GM23248 (cell line): ENCODE measurements around the gene SGPP1. TPM values are rescaled to one million over a fixed set of nuclear protein-coding genes. Genes with fewer than 3 reads are reported as not detected.
"Not testable (repeated sequence)": the region's sequence is repeated elsewhere in the genome, so short reads cannot be mapped to it uniquely, and the experiment has no call there.

Experiments
- DNase-seq: peaks from one replicate; pipeline ENCODE4 v3.0.0-alpha.2; 2015
- H2AFZ ChIP-seq: fragments of 200-600 bp; sonication (generic); 2 replicates; pipeline ENCODE4 v1.6.1; 2016; ENCODE audit warnings: antibody characterized with exemption
- H3F3A ChIP-seq: fragments of 200-600 bp; sonication (generic); 2 replicates; pipeline ENCODE4 v1.6.1; 2016; ENCODE audit warnings: mild to moderate bottlenecking, antibody characterized with exemption, mixed run types; ENCODE audit not compliant: insufficient read depth
- H3K27ac ChIP-seq: fragments of 200-600 bp; sonication (generic); 2 replicates; pipeline ENCODE4 v1.5.1; 2016; ENCODE audit warnings: mild to moderate bottlenecking
- H3K27me3 ChIP-seq: fragments of 200-600 bp; sonication (generic); replicated peaks from 2 replicates; pipeline ENCODE4 v1.6.1; 2016; ENCODE audit warnings: mild to moderate bottlenecking; ENCODE audit not compliant: insufficient read depth
- H3K36me3 ChIP-seq: fragments of 200-600 bp; sonication (generic); 2 replicates; pipeline ENCODE4 v1.6.1; 2016; ENCODE audit warnings: low read depth, mild to moderate bottlenecking
- H3K4me1 ChIP-seq: fragments of 200-600 bp; sonication (generic); 2 replicates; pipeline ENCODE4 v1.6.1; 2016; ENCODE audit warnings: mild to moderate bottlenecking; ENCODE audit not compliant: insufficient read depth
- H3K4me2 ChIP-seq: fragments of 200-600 bp; sonication (generic); one replicate; pipeline ENCODE4 v1.6.1; 2016; ENCODE audit warnings: mild to moderate bottlenecking; ENCODE audit not compliant: unreplicated experiment
- H3K4me3 ChIP-seq: fragments of 200-600 bp; sonication (generic); 2 replicates; pipeline ENCODE4 v1.5.1; 2016; ENCODE audit warnings: mild to moderate bottlenecking
- H3K79me2 ChIP-seq: fragments of 200-600 bp; sonication (generic); 2 replicates; pipeline ENCODE4 v1.6.1; 2016; ENCODE audit warnings: mild to moderate bottlenecking; ENCODE audit not compliant: insufficient read depth
- H3K9ac ChIP-seq: fragments of 200-600 bp; sonication (generic); 2 replicates; pipeline ENCODE4 v1.6.1; 2016; ENCODE audit warnings: mild to moderate bottlenecking
- H3K9me2 ChIP-seq: fragments of 200-600 bp; sonication (generic); 2 replicates; pipeline ENCODE4 v1.6.1; 2016; ENCODE audit warnings: mixed run types, mild to moderate bottlenecking, moderate library complexity; ENCODE audit not compliant: insufficient read depth
- H3K9me3 ChIP-seq: fragments of 200-600 bp; sonication (generic); one replicate; pipeline ENCODE4 v1.6.1; 2017; ENCODE audit warnings: low read depth
- H4K20me1 ChIP-seq: fragments of 200-600 bp; sonication (generic); 2 replicates; pipeline ENCODE4 v1.6.0; 2016; ENCODE audit not compliant: insufficient read depth
- EZH2 ChIP-seq: fragments of 200-600 bp; sonication (generic); IDR thresholded peaks from 2 replicates; pipeline ENCODE4 v1.6.1; 2018; ENCODE audit warnings: antibody characterized with exemption, mild to moderate bottlenecking; ENCODE audit not compliant: insufficient read depth, poor library complexity, severe bottlenecking
- EZH2phosphoT487 ChIP-seq: fragments of 200-600 bp; sonication (generic); IDR thresholded peaks from 2 replicates; pipeline ENCODE4 v1.6.1; 2018; ENCODE audit warnings: antibody characterized with exemption, moderate library complexity, mild to moderate bottlenecking, low read depth; ENCODE audit not compliant: insufficient read depth
- WGBS, 2 experiments: methylation state at CpG; one replicate each; pipeline ENCODE4 v1.1.6; 2015 to 2017; ENCODE audit warnings: low lambda C conversion rate in 2 of 2, low coverage in 1 of 2; ENCODE audit errors: missing lambda C conversion rate in 2 of 2; 5-methylcytosine and 5-hydroxymethylcytosine counted together
- in situ Hi-C: fragments of 300-500 bp; cut with MboI; formaldehyde crosslinking; loops from 2 replicates; pipeline ENCODE4 v1.15.0; 2020
- polyA plus RNA-seq: library from polyadenylated mRNA; unstranded; fragments of >200 nt; fragmentation: Nextera tagmentation; extraction: Ambion mirVana; gene quantifications from 2 replicates; pipeline ENCODE4 v1.2.1, GENCODE V29; 2016
- total RNA-seq: library from RNA; depleted of rRNA; stranded (reverse); fragments of >200 nt; shearing (Covaris generic); gene quantifications from 2 replicates; pipeline ENCODE4 v1.2.3, GENCODE V29; 2014

SGPP1 gene
- total and polyA plus RNA-seq, 2 experiments from 2014 or later, result 19.6 to 44.5 TPM

DNA sequence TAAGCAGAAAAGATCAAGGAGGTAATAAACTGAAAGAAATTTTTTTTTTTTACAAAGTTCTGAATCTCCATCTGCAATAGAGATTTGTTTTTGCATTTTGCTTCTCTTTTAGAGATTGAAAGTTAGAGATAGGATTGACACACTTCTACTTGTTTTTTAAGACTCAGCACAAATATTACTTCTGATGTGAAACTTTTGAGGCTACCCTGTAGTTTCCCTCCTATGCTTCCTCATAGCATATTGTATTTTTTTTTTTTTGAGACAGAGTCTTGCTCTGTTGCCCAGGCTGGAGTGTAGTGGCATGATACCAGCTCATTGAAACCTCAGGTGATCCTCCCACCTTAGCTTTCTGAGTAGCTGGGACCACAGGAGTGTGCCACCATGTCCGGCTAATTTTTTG is 32.1 kb upstream of the SGPP1 start:
- no peak overlapping the region for H2AFZ ChIP-seq
- DNase-seq, result no peak
- no peaks in the 10 kb centered on the region for H3K27me3 ChIP-seq
- no peak overlapping the region for H3K4me3 ChIP-seq
- no peaks in the 10 kb centered on the region for H3K79me2 ChIP-seq
- TF ChIP-seq EZH2 (no peak), EZH2phosphoT487 (no peak)
- H3K9me3 ChIP-seq, result no peaks in the 10 kb centered on the region
- 100% methylated on average over 1 of the region's 1 CpG for WGBS, 2 experiments
- H3K4me2 ChIP-seq, result no peak overlapping the region
- H3F3A ChIP-seq, result no peaks in the 10 kb centered on the region
- H3K27ac ChIP-seq, result no peak overlapping the region
- no peaks in the 10 kb centered on the region for H3K9me2 ChIP-seq
- H3K9ac ChIP-seq, result no peak overlapping the region
- no peaks in the 10 kb centered on the region for H3K36me3 ChIP-seq
- no peaks in the 10 kb centered on the region for H4K20me1 ChIP-seq
- in situ Hi-C loops, result loop anchor here (25.0 kb wide), 1 partner anchor 373 kb away; no protein-coding TSS in a partner anchor
- no peaks in the 10 kb centered on the region for H3K4me1 ChIP-seq

DNA sequence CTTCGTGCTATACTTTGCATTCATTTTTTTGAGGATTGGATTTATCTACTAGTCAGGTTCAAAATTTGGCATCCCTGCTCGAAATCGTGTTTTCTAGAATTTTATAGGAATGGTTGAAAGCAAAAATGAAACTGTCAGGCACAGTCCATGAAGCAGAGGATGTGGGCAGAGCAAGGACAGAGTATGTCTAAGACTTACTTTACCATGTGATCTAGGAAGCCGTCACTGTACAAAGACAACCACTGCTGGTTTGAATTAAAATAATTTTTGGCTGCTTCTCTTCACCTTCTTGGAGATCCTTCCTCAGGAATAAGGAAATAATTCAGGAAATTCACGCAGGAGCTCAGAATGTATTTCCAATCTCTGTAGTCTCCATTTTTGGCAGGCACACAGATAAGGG is 31.6 kb upstream of the SGPP1 start:
- no peak overlapping the region for H3K27ac ChIP-seq
- no peaks in the 10 kb centered on the region for H4K20me1 ChIP-seq
- H3K4me2 ChIP-seq, result peak overlapping the region; percentile 22
- no peaks in the 10 kb centered on the region for H3K9me2 ChIP-seq
- DNase-seq, result peak; percentile 52
- no peaks in the 10 kb centered on the region for H3K79me2 ChIP-seq
- 12 to 16% methylated on average over 5 of the region's 5 CpGs for WGBS, 2 experiments
- no peaks in the 10 kb centered on the region for H3K4me1 ChIP-seq
- no peaks in the 10 kb centered on the region for H3K27me3 ChIP-seq
- H3K9ac ChIP-seq, result peak overlapping the region; percentile 25; the same call in 1 of the 2 replicates
- no peaks in the 10 kb centered on the region for H3F3A ChIP-seq
- H2AFZ ChIP-seq, result peak overlapping the region; percentile 57
- peak overlapping the region; percentile 35; the same call in 1 of the 2 replicates for H3K4me3 ChIP-seq
- TF ChIP-seq EZH2phosphoT487 (no peak), EZH2 (no peak)
- in situ Hi-C loops, result loop anchor here (25.0 kb wide), 1 partner anchor 372 kb away; no protein-coding TSS in a partner anchor
- H3K36me3 ChIP-seq, result no peaks in the 10 kb centered on the region
- H3K9me3 ChIP-seq, result no peaks in the 10 kb centered on the region

DNA sequence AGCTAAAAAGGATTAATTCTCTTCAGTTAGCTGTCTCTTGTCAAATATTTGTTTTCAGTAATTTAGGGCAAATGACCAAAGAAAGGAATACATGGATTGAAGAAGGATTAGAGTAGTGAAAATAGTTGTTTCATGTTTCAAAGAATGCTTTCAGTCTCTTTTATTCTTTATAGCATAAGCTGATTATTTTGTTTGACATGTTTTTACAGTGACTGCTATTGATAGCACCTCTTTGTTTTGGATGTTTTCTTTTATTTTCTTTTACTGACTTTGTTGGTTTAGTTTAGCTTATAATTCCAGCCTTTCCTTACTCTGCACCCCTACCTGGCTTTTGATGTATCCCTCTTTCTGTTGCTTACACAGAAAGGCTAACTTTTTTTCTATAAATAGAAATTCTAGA is 29.3 kb upstream of the SGPP1 start:
- no peaks in the 10 kb centered on the region for H3F3A ChIP-seq
- no peaks in the 10 kb centered on the region for H3K9me2 ChIP-seq
- no peaks in the 10 kb centered on the region for H3K4me1 ChIP-seq
- H3K27me3 ChIP-seq, result no peaks in the 10 kb centered on the region
- H3K9me3 ChIP-seq, result no peaks in the 10 kb centered on the region
- H3K79me2 ChIP-seq, result no peaks in the 10 kb centered on the region
- H3K4me3 ChIP-seq, result no peak overlapping the region
- H3K36me3 ChIP-seq, result no peaks in the 10 kb centered on the region
- DNase-seq, result no peak
- no peak overlapping the region for H3K27ac ChIP-seq
- no peak overlapping the region for H3K9ac ChIP-seq
- no peak overlapping the region for H2AFZ ChIP-seq
- in situ Hi-C loops, result loop anchor here (25.0 kb wide), 1 partner anchor 370 kb away; no protein-coding TSS in a partner anchor
- no peak overlapping the region for H3K4me2 ChIP-seq
- H4K20me1 ChIP-seq, result no peaks in the 10 kb centered on the region
- TF ChIP-seq EZH2phosphoT487 (no peak), EZH2 (no peak)

DNA sequence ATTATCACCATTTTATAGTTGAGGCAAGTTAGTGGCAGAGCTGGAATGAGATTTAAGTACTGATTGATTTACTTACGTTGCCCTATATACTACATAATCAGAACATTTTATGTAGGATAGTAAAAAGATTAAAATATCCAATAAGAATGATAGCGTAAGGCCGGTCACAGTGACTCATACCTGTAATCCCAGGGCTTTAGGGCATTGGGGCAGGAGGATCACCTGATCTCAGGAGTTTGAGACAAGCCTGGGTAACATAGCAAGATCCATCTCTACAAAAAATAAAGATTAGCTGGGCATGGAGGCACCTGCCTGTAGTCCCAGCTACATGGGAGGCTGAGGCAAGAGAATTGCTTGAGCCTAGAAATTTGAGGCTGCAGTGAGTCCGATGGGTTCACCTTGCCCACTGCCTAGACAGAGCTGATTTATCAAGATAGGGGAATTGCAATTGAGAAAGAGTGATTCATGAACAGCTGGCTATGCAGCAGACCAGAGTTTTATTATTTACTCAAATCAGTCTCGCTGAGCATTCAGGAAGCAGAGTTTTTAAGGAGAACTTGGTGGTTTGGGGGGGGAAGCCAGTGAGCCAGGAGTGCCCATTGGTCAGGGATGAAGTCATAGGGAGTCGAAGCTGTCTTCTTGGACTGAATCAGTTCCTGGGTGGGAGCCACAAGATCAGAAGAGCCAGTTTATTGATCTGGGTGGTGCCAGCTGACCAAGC is 24.7 kb upstream of the SGPP1 start:
- H3K27ac ChIP-seq, result no peak overlapping the region
- H3K79me2 ChIP-seq, result no peaks in the 10 kb centered on the region
- 72 to 79% methylated on average over 6 of the region's 6 CpGs for WGBS, 2 experiments
- no peaks in the 10 kb centered on the region for H3F3A ChIP-seq
- no peaks in the 10 kb centered on the region for H3K36me3 ChIP-seq
- DNase-seq, result peak; percentile 7
- H3K9me3 ChIP-seq, result no peaks in the 10 kb centered on the region
- H3K4me3 ChIP-seq, result no peak overlapping the region
- TF ChIP-seq EZH2, result no peak
- no peak for TF ChIP-seq EZH2phosphoT487
- H3K9me2 ChIP-seq, result no peaks in the 10 kb centered on the region
- H3K4me1 ChIP-seq, result no peaks in the 10 kb centered on the region
- H3K9ac ChIP-seq, result no peak overlapping the region
- H2AFZ ChIP-seq, result no peak overlapping the region
- in situ Hi-C loops, result loop anchor here (25.0 kb wide), 1 partner anchor 365 kb away; no protein-coding TSS in a partner anchor
- no peaks in the 10 kb centered on the region for H4K20me1 ChIP-seq
- H3K4me2 ChIP-seq, result no peak overlapping the region
- H3K27me3 ChIP-seq, result no peaks in the 10 kb centered on the region

DNA sequence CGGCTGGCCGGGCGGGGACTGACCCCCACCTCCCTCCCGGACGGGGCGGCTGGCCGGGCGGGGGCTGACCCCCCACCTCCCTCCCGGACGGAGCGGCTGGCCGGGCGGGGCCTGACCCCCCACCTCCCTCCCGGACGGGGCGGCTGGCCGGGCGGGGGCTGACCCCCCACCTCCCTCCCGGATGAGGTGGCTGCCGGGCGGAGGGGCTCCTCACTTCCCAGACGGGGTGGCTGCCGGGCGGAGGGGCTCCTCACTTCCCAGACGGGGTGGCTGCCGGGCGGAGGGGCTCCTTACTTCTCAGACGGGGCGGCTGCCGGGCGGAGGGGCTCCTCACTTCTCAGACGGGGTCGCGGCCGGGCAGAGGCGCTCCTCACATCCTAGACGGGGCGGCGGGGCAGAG is 23.2 kb upstream of the SGPP1 start:
- H3K4me3 ChIP-seq, H3K27me3 ChIP-seq, H3K27ac ChIP-seq, H3K36me3 ChIP-seq, H3K4me1 ChIP-seq, H3K9me3 ChIP-seq, H3F3A ChIP-seq, H3K9ac ChIP-seq, H2AFZ ChIP-seq, H3K79me2 ChIP-seq, DNase-seq, H3K9me2 ChIP-seq, H3K4me2 ChIP-seq, H4K20me1 ChIP-seq: not testable (repeated sequence)
- 82% methylated on average over 7 of the region's 39 CpGs; no CpG with 5 or more reads in 1 of the 2 experiments for WGBS, 2 experiments
- in situ Hi-C loops, result loop anchor here (25.0 kb wide), 1 partner anchor 364 kb away; no protein-coding TSS in a partner anchor
